ENCODE measurements around the gene MX1.

MX1 gene

GRCh38 chr21:41387824-41388223, 38.2 kb upstream of the MX1 start:
- no peak for DNase-seq (ENCODE audit: low read depth)
- H3K4me3 ChIP-seq (ENCODE audit: low read length), result no peak overlapping the region
- no peak for TF ChIP-seq CTCF (IDR thresholded peaks at IDR 0.05; ENCODE audit: insufficient read depth, low read depth, low read length, missing control alignments)

GRCh38 chr21:41388259-41388658, 37.8 kb upstream of the MX1 start:
- DNase-seq (ENCODE audit: low read depth), result no peak
- no peak for TF ChIP-seq CTCF (IDR thresholded peaks at IDR 0.05; ENCODE audit: insufficient read depth, low read depth, low read length, missing control alignments)
- H3K4me3 ChIP-seq (ENCODE audit: low read length), result no peak overlapping the region

- TF ChIP-seq CTCF (IDR thresholded peaks at IDR 0.05; ENCODE audit: insufficient read depth, low read depth, low read length, missing control alignments), result no peak
- H3K4me3 ChIP-seq (ENCODE audit: low read length), result no peak overlapping the region
- DNase-seq (ENCODE audit: low read depth), result no peak
Observed at GRCh38 chr21:41390043-41390639, 35.9 kb upstream of the MX1 start.

GRCh38 chr21:41393876-41394465, 32.1 kb upstream of the MX1 start:
- TF ChIP-seq CTCF (IDR thresholded peaks at IDR 0.05; ENCODE audit: insufficient read depth, low read depth, low read length, missing control alignments), result no peak
- H3K4me3 ChIP-seq (ENCODE audit: low read length), result no peak overlapping the region
- no peak for DNase-seq (ENCODE audit: low read depth)

- TF ChIP-seq CTCF (IDR thresholded peaks at IDR 0.05; ENCODE audit: insufficient read depth, low read depth, low read length, missing control alignments), result no peak
- H3K4me3 ChIP-seq (ENCODE audit: low read length), result no peak overlapping the region
- DNase-seq (ENCODE audit: low read depth), result peak; percentile 58
Observed at GRCh38 chr21:41396558-41397075, 29.4 kb upstream of the MX1 start.

- no peak for DNase-seq (ENCODE audit: low read depth)
- no peak overlapping the region for H3K4me3 ChIP-seq (ENCODE audit: low read length)
- no peak for TF ChIP-seq CTCF (IDR thresholded peaks at IDR 0.05; ENCODE audit: insufficient read depth, low read depth, low read length, missing control alignments)
Observed at GRCh38 chr21:41397471-41397891, 28.6 kb upstream of the MX1 start.

GRCh38 chr21:41398251-41398650, 27.8 kb upstream of the MX1 start:
- DNase-seq (ENCODE audit: low read depth), result no peak
- no peak for TF ChIP-seq CTCF (IDR thresholded peaks at IDR 0.05; ENCODE audit: insufficient read depth, low read depth, low read length, missing control alignments)
- H3K4me3 ChIP-seq (ENCODE audit: low read length), result no peak overlapping the region

Data from epithelial cell of esophagus (primary cell).